Muscle layer of colon (tissue), 2 donors: ENCODE results near the gene HECTD4.
"Not testable (repeated sequence)": the region's sequence is repeated elsewhere in the genome, so short reads cannot be mapped to it uniquely, and the experiment has no call there.

Experiments used
- H3K27ac ChIP-seq: one replicate; pipeline ENCODE4 v1.7.0; 2013; ENCODE audit warnings: low read depth, mild to moderate bottlenecking, low read length, moderate library complexity
- H3K27me3 ChIP-seq, 2 donors: one replicate each; pipeline ENCODE4 v1.7.0; 2013; ENCODE audit warnings: low read length in 2 of 2, mild to moderate bottlenecking in 2 of 2; ENCODE audit not compliant: insufficient read depth in 2 of 2, control insufficient read depth in 1 of 2
- H3K36me3 ChIP-seq: one replicate; pipeline ENCODE4 v1.7.0; 2013; ENCODE audit warnings: mild to moderate bottlenecking, low read length; ENCODE audit not compliant: insufficient read depth
- H3K4me1 ChIP-seq: one replicate; pipeline ENCODE4 v1.7.0; 2013; ENCODE audit warnings: mild to moderate bottlenecking, low read length; ENCODE audit not compliant: insufficient read depth
- H3K4me3 ChIP-seq, 2 donors: one replicate each; pipeline ENCODE4 v1.7.0; 2013; ENCODE audit warnings: low read length in 2 of 2, low read depth in 1 of 2, mild to moderate bottlenecking in 1 of 2, moderate library complexity in 1 of 2
- H3K9ac ChIP-seq: one replicate; pipeline ENCODE4 v1.7.0; 2013; ENCODE audit warnings: low read length
- H3K9me3 ChIP-seq: one replicate; pipeline ENCODE4 v1.7.0; 2013; ENCODE audit warnings: mild to moderate bottlenecking, low read length
- donor health status: abdominal sarcoma.
- donor health status: Adenocarcinoma of cecum.

Gene HECTD4

DNA sequence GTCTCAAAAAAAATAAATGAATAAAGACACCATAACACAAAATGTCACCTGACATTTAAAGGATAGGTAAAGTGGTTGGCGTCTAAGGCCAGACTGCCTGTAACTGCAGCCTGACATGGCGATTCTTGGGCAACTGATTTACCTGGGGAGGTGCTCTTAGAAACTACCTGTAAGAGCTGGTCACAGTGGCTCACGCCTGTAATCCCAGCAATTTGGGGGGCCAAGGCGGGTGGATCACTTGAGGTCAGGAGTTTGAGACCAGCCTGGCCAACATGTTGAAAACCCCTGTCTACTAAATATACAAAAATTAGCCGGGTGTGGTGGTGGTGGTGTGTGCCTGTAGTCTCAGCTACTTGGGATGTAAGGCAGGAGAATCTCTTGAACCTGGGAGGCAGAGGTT lies 18.8 kb upstream of the HECTD4 start:
- H3K36me3 ChIP-seq, result peaks cover 21% of the 10 kb centered on the region
- H3K27ac ChIP-seq, result no peak overlapping the region
- H3K4me3 ChIP-seq, result no peak overlapping the region
- H3K9ac ChIP-seq, result no peak overlapping the region
- no peaks in the 10 kb centered on the region for H3K27me3 ChIP-seq
- H3K9me3 ChIP-seq, result no peaks in the 10 kb centered on the region
- no peaks in the 10 kb centered on the region for H3K4me1 ChIP-seq

DNA sequence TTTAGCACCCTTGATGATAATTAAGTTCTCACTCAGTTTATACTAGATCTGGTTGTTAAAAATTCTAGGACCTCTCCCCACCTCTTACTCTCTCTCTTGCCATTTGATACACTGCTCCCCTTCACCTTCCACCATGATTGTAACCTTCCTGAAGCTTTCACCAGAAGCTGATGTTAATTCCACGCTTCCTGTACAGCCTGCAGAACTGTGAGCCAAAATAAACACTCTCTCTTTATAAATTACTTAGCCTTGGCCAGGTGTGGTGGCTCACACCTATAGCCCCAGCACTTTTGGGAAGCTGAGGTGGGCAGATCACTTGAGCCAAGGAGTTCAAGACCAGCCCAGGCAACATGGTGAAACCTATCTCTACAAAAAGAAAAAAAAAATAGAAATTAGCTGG lies 11.1 kb upstream of the HECTD4 start:
- H3K36me3 ChIP-seq, result no peaks in the 10 kb centered on the region
- H3K4me3 ChIP-seq, result no peak overlapping the region
- no peak overlapping the region for H3K27ac ChIP-seq
- no peak overlapping the region for H3K9ac ChIP-seq
- no peaks in the 10 kb centered on the region for H3K27me3 ChIP-seq
- no peaks in the 10 kb centered on the region for H3K9me3 ChIP-seq
- H3K4me1 ChIP-seq, result no peaks in the 10 kb centered on the region

DNA sequence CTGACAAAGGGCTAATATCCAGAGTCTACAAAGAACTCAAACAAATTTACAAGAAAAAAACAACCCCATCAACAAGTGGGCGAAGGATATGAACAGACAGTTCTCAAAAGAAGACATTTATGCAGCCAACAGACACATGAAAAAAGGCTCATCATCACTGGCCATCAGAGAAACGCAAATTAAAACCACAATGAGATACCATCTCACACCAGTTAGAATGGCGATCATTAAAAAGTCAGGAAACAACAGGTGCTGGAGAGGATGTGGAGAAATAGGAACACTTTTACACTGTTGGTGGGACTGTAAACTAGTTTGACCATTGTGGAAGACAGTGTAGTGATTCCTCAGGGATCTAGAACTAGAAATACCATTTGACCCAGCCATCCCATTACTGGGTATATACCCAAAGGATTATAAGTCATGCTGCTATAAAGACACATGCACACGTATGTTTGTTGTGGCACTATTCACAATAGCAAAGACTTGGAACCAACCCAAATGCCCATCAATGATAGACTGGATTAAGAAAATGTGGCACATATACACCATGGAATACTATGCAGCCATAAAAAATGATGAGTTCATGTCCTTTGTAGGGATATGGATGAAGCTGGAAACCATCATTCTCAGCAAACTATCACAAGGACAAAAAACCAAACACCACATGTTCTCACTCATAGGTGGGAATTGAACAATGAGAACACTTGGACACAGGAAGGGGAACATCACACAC lies 7.9 kb upstream of the HECTD4 start:
- H3K4me1 ChIP-seq, H3K4me3 ChIP-seq, H3K27me3 ChIP-seq, H3K36me3 ChIP-seq, H3K9me3 ChIP-seq, H3K9ac ChIP-seq, H3K27ac ChIP-seq: not testable (repeated sequence)

DNA sequence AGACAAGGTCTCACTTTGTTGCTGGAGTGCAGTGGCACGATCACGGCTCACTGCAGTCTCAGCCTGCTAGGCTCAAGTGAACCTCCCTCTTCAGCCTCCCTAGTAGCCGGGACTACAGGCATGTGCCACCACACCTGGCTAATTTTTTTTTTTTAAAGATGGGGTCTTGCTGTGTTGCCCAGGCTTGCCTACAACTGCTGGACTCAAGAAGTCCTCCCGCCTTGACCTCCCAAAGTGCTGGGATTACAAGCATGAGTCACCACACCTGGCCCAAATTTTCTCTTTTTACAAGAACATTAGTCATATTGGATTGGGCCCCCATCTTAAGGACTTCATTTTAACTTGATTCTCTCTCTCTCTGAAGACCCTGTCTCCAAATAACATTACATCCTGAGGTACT lies 7.0 kb upstream of the HECTD4 start:
- Histone ChIP-seq H3K9ac (no peak overlapping the region), H3K27ac (no peak overlapping the region), H3K27me3 (no peaks in the 10 kb centered on the region), H3K4me1 (no peaks in the 10 kb centered on the region), H3K9me3 (no peaks in the 10 kb centered on the region), H3K4me3 (no peak overlapping the region), H3K36me3 (no peaks in the 10 kb centered on the region)

DNA sequence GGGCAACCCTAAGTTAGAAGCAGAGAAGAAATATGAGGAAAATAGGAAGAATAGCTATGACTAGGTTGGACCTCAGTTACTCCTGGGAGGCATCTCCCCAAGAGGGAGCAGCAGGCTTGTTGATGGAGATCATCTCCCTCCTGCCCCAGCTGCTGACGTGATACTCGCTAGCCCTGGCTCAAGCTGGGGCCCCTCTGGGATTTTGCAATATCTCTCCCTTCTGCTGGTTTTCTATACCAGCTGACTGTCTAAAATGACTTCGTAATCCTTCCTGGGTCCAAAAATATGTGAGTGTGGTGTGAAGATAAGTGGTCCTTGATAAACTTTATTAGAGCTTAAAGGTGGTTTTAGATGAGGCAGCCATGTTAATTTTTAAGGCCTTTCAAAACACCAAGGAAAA lies 4.5 kb upstream of the HECTD4 start:
- Histone ChIP-seq H3K36me3 (no peaks in the 10 kb centered on the region), H3K9me3 (no peaks in the 10 kb centered on the region), H3K9ac (no peak overlapping the region), H3K27me3 (no peaks in the 10 kb centered on the region), H3K27ac (no peak overlapping the region), H3K4me1 (no peaks in the 10 kb centered on the region), H3K4me3 (no peak overlapping the region)

DNA sequence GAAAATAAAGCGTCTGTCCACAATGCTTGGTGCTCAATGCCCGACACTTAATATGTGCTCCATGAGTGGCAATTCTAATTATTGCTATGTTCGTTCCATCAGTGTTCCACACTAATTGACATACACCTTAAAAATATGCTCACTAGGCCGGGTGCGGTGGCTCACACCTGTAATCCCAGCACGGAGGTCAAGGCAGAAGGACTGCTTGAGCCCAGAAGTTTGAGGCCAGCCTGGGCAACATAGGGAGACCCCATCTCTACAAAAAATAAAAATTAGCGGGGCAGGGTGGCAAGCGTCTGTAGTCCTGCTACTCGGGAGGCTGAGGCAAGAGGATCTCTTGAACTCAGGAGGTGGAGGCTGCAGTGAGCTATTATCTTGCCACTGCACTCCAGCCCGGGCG lies 635 bp upstream of the HECTD4 start:
- H3K27me3 ChIP-seq, result no peaks in the 10 kb centered on the region
- H3K27ac ChIP-seq, result no peak overlapping the region
- peak overlapping the region; percentile 71 to 95 for H3K4me3 ChIP-seq
- H3K9me3 ChIP-seq, result no peaks in the 10 kb centered on the region
- peaks cover 8% of the 10 kb centered on the region for H3K4me1 ChIP-seq
- no peaks in the 10 kb centered on the region for H3K36me3 ChIP-seq
- peak overlapping the region; percentile 44 for H3K9ac ChIP-seq

DNA sequence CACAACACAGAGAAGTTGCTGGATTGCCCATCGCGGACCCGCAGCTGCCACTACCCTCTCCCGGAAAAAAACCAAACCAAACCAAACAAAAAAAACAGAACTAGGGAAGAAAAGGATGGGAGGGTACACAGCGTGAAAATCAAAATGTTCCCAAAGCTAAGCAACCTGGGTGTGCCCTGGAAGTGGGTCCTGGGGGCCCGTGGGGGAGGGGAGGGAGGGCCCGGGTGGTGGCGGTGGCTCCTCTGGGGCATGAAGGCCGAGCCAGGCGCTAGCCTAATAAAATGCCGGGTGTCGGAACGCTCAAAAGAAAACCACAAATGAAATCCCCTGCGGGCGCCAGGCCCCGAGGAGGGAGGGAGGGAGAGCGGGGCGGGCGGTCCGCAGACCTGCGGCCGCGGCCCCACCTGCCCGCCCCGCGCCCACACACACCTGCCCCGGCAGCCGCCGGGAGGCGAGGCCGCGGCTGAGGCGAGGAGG lies 787 bp downstream of the HECTD4 start:
- H3K4me3 ChIP-seq, result peak overlapping the region; percentile 85 to 95
- H3K36me3 ChIP-seq, result no peaks in the 10 kb centered on the region
- H3K27ac ChIP-seq, result peak overlapping the region; percentile 61
- no peaks in the 10 kb centered on the region for H3K9me3 ChIP-seq
- H3K4me1 ChIP-seq, result peaks cover 8% of the 10 kb centered on the region
- H3K9ac ChIP-seq, result peak overlapping the region; percentile 58
- H3K27me3 ChIP-seq, result no peaks in the 10 kb centered on the region

DNA sequence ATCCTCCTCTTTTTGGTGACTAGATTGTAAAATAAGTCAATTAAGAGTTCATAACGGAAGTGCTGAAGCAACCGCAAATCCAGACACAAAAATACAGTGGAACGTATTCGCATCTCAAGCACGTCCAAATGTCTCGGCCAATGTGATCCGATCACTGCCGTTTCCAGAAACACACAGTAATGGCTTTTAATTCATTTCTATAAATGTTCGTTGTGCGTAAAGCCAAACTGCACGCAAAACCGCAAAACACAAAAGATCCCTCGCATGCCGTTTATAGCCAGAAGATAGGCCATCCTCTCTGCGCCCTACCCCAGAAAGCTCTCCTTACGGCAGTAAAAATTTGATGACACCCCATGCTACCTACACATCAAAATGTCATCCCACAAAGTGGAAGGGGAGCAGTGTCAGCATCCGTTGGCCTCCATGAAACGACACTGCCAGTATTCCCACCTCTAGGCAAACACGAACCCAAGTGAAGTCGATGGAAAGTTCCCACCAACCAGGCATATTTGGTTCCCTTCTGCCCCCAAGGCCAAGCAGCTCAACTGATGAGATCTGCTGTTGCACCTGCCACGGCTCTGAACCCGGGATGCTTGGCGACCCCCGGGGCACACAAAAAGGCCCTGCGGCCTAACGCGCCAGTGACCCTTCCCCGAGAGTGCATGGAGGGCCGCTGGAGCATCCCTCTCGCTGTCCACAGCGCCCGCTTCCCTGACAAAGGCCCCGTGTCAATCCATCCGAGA lies 1.4 kb downstream of the HECTD4 start:
- no peaks in the 10 kb centered on the region for H3K27me3 ChIP-seq
- peaks cover 8% of the 10 kb centered on the region for H3K4me1 ChIP-seq
- peak overlapping the region; percentile 85 to 95 for H3K4me3 ChIP-seq
- no peaks in the 10 kb centered on the region for H3K9me3 ChIP-seq
- H3K27ac ChIP-seq, result peak overlapping the region; percentile 61
- H3K9ac ChIP-seq, result peak overlapping the region; percentile 58
- no peaks in the 10 kb centered on the region for H3K36me3 ChIP-seq

DNA sequence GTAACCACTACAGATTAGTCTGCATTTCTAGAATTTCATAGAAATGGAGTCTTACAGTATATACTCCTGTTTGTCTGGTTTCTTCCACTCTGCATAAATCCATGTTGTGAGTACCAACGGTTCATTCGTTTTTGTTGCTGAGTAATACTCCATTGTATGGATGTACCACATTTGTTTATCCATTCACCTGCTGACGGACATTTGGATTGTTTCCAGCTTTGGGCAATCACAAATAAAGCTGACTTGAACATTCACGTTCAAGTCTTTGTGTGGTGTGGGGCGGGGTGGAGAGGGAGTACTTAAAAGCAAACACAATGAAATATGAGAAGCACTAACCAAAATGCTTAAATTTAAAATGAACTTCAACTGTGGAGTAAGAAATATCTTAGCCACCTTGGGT lies 7.1 kb downstream of the HECTD4 start:
- Histone ChIP-seq H3K36me3 (no peaks in the 10 kb centered on the region), H3K4me3 (no peak overlapping the region), H3K27ac (no peak overlapping the region), H3K9ac (no peak overlapping the region), H3K27me3 (no peaks in the 10 kb centered on the region), H3K4me1 (peaks cover 4% of the 10 kb centered on the region), H3K9me3 (no peaks in the 10 kb centered on the region)

DNA sequence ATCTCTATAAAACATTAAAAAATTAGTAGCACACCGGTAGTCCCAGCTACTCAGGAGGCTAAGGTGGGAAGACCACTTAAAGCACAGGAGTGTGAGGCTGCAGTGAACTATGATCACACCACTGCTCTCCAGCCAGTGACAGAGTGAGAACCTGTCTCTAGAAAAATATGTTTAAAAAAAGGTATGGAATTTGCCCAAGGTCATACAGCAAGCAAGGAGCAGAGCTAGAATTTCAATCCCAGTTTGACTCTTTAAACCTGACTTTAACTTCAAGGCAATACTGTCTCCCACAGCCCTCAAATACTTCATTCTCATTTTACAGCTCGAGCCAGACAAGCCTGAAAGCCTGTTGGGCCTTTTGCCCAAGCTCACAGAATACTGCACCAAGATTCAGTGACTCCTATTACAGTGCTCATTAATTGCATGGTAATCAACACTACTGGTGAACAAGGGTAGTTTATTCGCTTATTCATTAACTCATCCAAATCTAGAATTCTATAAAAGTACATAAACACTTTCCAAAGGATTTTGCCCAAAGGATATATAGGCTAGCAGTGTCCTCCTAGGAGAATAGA lies 8.0 kb downstream of the HECTD4 start:
- Histone ChIP-seq H3K9ac (no peak overlapping the region), H3K36me3 (no peaks in the 10 kb centered on the region), H3K4me1 (peaks cover 4% of the 10 kb centered on the region), H3K27ac (no peak overlapping the region), H3K4me3 (no peak overlapping the region), H3K27me3 (no peaks in the 10 kb centered on the region), H3K9me3 (no peaks in the 10 kb centered on the region)

DNA sequence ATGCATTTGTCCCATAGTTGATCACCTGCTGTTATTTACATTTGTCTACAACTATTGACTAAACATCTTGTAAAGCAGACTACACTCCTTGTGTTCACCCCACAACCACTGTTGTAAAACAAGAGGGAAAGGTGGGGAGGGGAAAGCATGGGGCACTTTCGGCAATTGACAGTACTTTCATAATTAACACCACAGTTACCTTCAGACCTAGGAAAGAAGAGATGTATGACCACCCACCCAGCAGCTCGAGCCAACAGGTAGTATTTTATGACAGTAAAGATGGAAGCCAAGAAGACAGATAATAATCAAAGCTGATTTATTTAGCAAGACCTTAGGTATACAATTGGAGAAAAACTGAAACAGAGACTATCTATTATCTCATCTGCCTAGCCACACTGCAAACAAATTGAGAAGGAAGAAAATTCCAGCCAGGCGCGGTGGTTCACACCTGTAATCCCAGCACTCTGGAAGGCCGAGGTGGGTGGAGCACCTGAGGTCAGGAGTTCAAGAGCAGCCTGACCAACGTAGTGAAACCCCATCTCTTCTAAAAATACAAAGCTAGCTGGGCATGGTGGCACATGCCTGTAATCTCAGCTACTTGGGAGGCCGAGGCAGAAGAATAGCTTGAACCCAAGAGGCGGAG lies 11.2 kb downstream of the HECTD4 start:
- Histone ChIP-seq H3K4me3 (no peak overlapping the region), H3K9me3 (no peaks in the 10 kb centered on the region), H3K9ac (no peak overlapping the region), H3K4me1 (peaks cover 4% of the 10 kb centered on the region), H3K36me3 (no peaks in the 10 kb centered on the region), H3K27ac (no peak overlapping the region), H3K27me3 (no peaks in the 10 kb centered on the region)
